ENCODE results near the gene C12orf42. TPM values are rescaled to one million over a fixed set of nuclear protein-coding genes. Genes with fewer than 3 reads are reported as not detected.
A peak's percentile ranks its signal among the peaks of the same experiment; 100 is the strongest.
"Not testable (repeated sequence)": the region's sequence is repeated elsewhere in the genome, so short reads cannot be mapped to it uniquely, and the experiment has no call there.

The C12orf42 gene
- total RNA-seq, 1 donor from 2014 or later: 0.11 TPM

DNA sequence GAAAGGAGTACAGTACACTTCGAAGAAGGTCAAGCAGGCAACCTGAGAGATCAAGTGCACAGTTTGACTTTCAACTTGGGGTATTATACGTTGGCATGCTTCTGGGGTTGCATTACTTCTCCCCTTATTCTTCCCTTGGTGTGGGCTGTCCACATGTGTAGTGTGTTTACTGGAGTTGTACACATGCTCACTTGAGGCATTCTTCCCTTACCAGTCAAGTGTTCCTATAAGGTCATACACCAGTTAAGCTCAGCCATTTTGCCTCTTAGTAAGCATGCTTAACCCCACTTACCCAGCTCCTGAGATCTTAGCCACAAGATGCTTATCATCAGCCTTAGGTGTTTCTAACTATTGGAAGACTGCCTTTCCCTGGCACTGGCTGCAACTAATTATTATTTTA lies 63.8 kb downstream of the C12orf42 start:
- Mint-ChIP-seq H3K9me3 (peaks cover 50% of the 10 kb centered on the region), H3K36me3 (peaks cover 4% of the 10 kb centered on the region), H3K27ac (no peak overlapping the region), H3K27me3 (ENCODE audit: low read depth) (no peaks in the 10 kb centered on the region), H3K4me3 (no peak overlapping the region), H3K4me1 (no peaks in the 10 kb centered on the region)
- DNase-seq (ENCODE audit: low spot score in 2 of 2, unreplicated experiment in 2 of 2): no peak
- TF ChIP-seq, protein P1, sequence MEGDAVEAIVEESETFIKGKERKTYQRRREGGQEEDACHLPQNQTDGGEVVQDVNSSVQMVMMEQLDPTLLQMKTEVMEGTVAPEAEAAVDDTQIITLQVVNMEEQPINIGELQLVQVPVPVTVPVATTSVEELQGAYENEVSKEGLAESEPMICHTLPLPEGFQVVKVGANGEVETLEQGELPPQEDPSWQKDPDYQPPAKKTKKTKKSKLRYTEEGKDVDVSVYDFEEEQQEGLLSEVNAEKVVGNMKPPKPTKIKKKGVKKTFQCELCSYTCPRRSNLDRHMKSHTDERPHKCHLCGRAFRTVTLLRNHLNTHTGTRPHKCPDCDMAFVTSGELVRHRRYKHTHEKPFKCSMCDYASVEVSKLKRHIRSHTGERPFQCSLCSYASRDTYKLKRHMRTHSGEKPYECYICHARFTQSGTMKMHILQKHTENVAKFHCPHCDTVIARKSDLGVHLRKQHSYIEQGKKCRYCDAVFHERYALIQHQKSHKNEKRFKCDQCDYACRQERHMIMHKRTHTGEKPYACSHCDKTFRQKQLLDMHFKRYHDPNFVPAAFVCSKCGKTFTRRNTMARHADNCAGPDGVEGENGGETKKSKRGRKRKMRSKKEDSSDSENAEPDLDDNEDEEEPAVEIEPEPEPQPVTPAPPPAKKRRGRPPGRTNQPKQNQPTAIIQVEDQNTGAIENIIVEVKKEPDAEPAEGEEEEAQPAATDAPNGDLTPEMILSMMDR (IDR thresholded peaks at IDR 0.05; ENCODE audit: unreplicated experiment): no peak

DNA sequence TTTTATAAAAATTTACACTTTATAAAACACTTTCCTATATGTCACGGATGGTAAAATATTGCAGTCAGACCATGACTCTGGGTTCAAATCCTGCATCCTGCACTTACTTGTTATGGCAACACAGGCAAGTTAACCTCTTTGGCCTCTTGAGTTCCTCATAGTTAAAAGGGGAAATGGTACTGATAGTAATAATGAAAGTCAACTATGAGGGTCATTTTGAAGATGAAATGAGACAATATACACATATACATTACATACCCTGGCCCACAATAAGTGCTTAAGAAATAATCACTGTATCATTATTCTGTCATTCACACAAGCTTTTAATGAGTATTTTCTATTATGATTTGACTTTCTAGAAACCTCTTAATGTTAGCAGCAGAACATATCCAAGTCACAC lies 64.4 kb downstream of the C12orf42 start:
- no peaks in the 10 kb centered on the region for H3K27me3 Mint-ChIP-seq (ENCODE audit: low read depth)
- no peak overlapping the region for H3K27ac Mint-ChIP-seq
- no peak overlapping the region for H3K4me3 Mint-ChIP-seq
- peaks cover 54% of the 10 kb centered on the region for H3K9me3 Mint-ChIP-seq
- H3K36me3 Mint-ChIP-seq: peaks cover 5% of the 10 kb centered on the region
- TF ChIP-seq, protein P1 (IDR thresholded peaks at IDR 0.05; ENCODE audit: unreplicated experiment): no peak
- DNase-seq (ENCODE audit: low spot score in 2 of 2, unreplicated experiment in 2 of 2): no peak
- H3K4me1 Mint-ChIP-seq: peaks cover under 1% of the 10 kb centered on the region

DNA sequence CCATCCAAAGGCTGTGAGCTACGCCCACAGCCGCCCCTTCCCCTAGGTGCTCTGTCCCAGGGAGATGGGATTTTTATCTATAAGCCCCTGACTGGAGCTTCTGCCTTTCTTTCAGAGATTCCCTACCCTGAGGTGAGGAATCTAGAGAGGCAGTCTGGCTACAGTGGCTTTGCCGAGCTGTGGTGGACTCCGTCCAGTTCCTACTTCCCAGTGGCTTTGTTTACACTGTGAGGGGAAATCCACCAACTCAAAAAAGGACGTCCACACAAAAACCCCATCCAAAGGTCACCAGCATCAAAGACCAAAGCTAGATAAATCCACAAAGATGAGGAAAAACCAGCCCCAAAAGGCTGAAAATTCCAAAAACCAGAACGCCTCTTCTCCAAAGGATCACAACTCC lies 70.1 kb downstream of the C12orf42 start:
- H3K27ac Mint-ChIP-seq: peak overlapping the region; percentile 26
- H3K9me3 Mint-ChIP-seq: peaks cover 39% of the 10 kb centered on the region
- H3K4me1 Mint-ChIP-seq: peaks cover 37% of the 10 kb centered on the region
- not testable (repeated sequence) for DNase-seq (ENCODE audit: low spot score in 2 of 2, unreplicated experiment in 2 of 2); H3K27me3 Mint-ChIP-seq (ENCODE audit: low read depth); H3K4me3 Mint-ChIP-seq; H3K36me3 Mint-ChIP-seq

DNA sequence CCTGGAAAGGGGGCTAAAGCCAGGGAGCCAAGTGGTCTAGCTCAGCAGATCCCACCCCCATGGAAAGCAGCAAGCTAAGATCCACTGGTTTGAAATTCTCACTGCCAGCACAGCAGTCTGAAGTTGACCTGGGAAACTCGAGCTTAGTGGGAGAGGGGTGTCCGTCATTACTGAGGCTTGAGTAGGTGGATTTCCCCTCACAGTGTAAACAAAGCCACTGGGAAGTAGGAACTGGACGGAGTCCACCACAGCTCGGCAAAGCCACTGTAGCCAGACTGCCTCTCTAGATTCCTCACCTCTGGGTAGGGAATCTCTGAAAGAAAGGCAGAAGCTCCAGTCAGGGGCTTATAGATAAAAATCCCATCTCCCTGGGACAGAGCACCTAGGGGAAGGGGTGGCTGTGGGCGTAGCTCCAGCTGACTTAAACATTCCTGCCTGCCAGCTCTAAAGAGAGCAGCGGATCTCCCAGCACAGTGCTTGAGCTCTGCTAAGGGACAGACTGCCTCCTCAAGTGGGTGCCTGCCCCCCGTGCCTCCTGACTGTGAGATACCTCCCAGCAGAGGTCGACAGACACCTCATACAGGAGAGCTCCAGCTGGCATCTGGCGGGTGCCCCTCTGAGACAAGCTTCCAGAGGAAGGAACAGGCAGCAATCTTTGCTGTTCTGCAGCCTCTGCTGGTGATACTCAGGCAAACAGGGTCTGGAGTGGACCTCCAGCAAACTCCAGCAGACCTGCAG lies 70.8 kb downstream of the C12orf42 start:
- Mint-ChIP-seq H3K9me3 (peaks cover 35% of the 10 kb centered on the region), H3K4me1 (peaks cover 37% of the 10 kb centered on the region)
- not testable (repeated sequence) for H3K27me3 Mint-ChIP-seq (ENCODE audit: low read depth); H3K36me3 Mint-ChIP-seq; H3K27ac Mint-ChIP-seq; H3K4me3 Mint-ChIP-seq; DNase-seq (ENCODE audit: low spot score in 2 of 2, unreplicated experiment in 2 of 2)

DNA sequence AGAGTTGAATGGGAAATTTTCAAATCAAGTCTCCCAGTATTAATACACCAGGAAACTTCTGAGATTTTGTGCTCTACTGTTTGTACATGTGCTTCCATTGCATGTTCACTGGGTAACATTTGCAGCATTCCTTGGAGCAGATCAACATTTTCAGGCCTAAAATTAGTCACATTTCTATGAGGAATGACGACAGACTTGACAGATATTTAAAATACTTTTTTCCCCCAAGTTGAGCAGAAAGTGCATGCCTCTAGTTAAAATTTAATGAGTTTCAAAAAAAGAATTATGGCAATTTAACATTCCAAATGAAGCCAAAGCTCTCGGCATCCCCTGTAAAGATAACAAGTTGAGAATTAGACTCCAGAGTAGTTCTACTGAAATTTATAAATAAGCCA lies 72.3 kb downstream of the C12orf42 start:
- H3K27ac Mint-ChIP-seq: peak overlapping the region; percentile 45

DNA sequence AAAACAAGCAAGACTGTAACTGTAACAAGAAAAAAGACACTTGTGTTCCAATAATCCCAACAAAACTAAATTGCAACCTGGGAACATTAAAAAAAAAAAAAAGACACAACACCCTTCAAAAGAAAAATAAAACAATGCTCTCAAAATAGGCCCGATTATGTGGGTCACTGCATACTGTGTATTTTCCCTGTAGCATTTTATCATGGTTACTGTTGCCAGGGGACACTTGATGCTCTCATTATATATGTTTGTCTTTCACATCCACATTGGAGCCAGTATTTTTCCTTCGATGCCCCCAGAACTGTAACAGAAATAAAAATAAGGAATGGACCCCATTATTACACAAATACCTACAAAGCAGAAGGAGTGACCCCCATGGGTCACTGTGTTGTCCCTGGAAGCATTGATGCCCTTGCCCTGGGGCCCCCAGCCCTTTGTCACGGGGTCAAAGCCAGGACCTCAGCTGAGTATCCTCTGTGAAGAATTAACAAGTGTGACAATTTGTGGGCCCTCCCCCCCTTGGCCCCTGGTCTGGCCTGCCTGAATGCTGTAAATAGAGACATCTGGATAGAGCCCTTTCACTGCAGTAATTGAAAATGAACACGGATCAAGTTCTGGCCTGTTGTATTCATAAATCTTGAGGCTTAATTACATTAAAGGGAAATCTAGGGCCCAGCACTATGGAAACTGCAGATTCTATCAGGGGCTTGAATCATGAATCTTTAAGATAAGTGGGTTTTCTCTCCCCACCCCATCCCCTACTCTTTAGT lies 72.8 kb downstream of the C12orf42 start:
- H3K36me3 Mint-ChIP-seq: peaks cover 9% of the 10 kb centered on the region
- TF ChIP-seq, protein P1 (IDR thresholded peaks at IDR 0.05; ENCODE audit: unreplicated experiment): no peak
- no peak overlapping the region for H3K4me3 Mint-ChIP-seq
- no peaks in the 10 kb centered on the region for H3K27me3 Mint-ChIP-seq (ENCODE audit: low read depth)
- H3K4me1 Mint-ChIP-seq: peaks cover 37% of the 10 kb centered on the region
- H3K9me3 Mint-ChIP-seq: peaks cover 20% of the 10 kb centered on the region
- H3K27ac Mint-ChIP-seq: peak overlapping the region; percentile 45
- no peak for DNase-seq (ENCODE audit: low spot score in 2 of 2, unreplicated experiment in 2 of 2)

More for the DNA sequence above, 72.3 kb downstream of the C12orf42 start:
- Mint-ChIP-seq H3K36me3 (peaks cover 9% of the 10 kb centered on the region), H3K9me3 (peaks cover 24% of the 10 kb centered on the region), H3K4me1 (peaks cover 37% of the 10 kb centered on the region), H3K27me3 (ENCODE audit: low read depth) (no peaks in the 10 kb centered on the region), H3K4me3 (no peak overlapping the region)
- TF ChIP-seq, protein P1 (IDR thresholded peaks at IDR 0.05; ENCODE audit: unreplicated experiment): no peak
- DNase-seq (ENCODE audit: low spot score in 2 of 2, unreplicated experiment in 2 of 2): no peak

Data from mesothelial cell of epicardium (in vitro differentiated cells).